Kidney epithelial cell (primary cell): ENCODE measurements around the gene DUOXA1. TPM values are rescaled to one million over a fixed set of nuclear protein-coding genes. Genes with fewer than 3 reads are reported as not detected.
"Not testable (repeated sequence)": the region's sequence is repeated elsewhere in the genome, so short reads cannot be mapped to it uniquely, and the experiment has no call there.

Experiments
- DNase-seq: peaks from one replicate; pipeline ENCODE4 v3.0.0-alpha.2; 2010; ENCODE audit warnings: low read depth
- H3K27me3 ChIP-seq: 2 replicates; pipeline ENCODE4 v1.6.0; 2011; ENCODE audit warnings: low read length; ENCODE audit not compliant: control insufficient read depth, insufficient read depth
- H3K36me3 ChIP-seq: 2 replicates; pipeline ENCODE4 v1.5.1; 2011; ENCODE audit warnings: low read length; ENCODE audit not compliant: control insufficient read depth, insufficient read depth
- H3K4me3 ChIP-seq: 2 replicates; pipeline ENCODE4 v1.5.1; 2011; ENCODE audit warnings: low read depth, mild to moderate bottlenecking, control low read depth, low read length
- total RNA-seq: library from RNA; depleted of rRNA; stranded (reverse); fragments of >200 nt; gene quantifications from 2 replicates; pipeline ENCODE4 v1.2.3, GENCODE V29; 2015
- TF ChIP-seq, protein P1 (sequence below): IDR thresholded peaks from 2 replicates; pipeline ENCODE4 v1.5.1; 2011; ENCODE audit warnings: mild to moderate bottlenecking, moderate library complexity, low read length, control low read depth, inconsistent platforms; ENCODE audit not compliant: insufficient read depth, poor library complexity, severe bottlenecking

Gene DUOXA1
- total RNA-seq, 1 donor from 2014 or later = not detected

DNA sequence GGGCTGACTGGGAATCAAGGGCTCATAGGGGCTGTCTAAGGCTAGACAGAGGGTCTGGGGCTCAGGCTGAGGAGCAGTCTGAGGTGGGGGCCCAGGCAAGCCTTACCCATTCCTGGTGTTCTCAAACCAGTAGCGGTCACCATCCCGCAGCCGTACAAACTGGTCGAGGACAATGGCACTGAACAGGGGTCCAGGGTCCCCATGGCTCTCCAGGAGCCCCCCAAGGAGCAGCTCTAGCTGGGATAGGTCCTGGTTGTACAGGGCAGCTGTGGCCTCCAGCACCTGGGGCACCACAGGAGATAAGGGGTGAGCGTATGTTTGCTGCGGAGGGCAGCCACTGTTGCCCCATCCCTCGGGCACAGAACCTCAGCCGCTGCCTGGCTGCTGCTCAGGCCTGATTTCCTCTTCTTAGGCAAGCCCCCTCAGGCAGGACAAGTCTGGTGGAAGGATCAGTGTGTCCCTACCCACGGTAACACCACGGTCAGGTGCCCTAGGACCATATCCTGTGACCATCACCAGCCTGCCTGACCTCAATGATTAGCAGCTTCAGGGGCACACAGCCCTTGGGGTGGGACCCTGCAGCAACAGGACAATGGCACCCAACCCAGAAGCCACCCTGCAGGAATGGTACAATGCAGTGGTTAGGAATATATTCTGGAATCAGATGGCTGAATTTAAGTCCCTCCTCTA, 21.6 kb downstream of the DUOXA1 start:
- no peak for DNase-seq
- TF ChIP-seq, protein P1, sequence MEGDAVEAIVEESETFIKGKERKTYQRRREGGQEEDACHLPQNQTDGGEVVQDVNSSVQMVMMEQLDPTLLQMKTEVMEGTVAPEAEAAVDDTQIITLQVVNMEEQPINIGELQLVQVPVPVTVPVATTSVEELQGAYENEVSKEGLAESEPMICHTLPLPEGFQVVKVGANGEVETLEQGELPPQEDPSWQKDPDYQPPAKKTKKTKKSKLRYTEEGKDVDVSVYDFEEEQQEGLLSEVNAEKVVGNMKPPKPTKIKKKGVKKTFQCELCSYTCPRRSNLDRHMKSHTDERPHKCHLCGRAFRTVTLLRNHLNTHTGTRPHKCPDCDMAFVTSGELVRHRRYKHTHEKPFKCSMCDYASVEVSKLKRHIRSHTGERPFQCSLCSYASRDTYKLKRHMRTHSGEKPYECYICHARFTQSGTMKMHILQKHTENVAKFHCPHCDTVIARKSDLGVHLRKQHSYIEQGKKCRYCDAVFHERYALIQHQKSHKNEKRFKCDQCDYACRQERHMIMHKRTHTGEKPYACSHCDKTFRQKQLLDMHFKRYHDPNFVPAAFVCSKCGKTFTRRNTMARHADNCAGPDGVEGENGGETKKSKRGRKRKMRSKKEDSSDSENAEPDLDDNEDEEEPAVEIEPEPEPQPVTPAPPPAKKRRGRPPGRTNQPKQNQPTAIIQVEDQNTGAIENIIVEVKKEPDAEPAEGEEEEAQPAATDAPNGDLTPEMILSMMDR = no peak
- Histone ChIP-seq H3K36me3 (no peaks in the 10 kb centered on the region), H3K4me3 (no peak overlapping the region), H3K27me3 (peaks cover 57% of the 10 kb centered on the region)

DNA sequence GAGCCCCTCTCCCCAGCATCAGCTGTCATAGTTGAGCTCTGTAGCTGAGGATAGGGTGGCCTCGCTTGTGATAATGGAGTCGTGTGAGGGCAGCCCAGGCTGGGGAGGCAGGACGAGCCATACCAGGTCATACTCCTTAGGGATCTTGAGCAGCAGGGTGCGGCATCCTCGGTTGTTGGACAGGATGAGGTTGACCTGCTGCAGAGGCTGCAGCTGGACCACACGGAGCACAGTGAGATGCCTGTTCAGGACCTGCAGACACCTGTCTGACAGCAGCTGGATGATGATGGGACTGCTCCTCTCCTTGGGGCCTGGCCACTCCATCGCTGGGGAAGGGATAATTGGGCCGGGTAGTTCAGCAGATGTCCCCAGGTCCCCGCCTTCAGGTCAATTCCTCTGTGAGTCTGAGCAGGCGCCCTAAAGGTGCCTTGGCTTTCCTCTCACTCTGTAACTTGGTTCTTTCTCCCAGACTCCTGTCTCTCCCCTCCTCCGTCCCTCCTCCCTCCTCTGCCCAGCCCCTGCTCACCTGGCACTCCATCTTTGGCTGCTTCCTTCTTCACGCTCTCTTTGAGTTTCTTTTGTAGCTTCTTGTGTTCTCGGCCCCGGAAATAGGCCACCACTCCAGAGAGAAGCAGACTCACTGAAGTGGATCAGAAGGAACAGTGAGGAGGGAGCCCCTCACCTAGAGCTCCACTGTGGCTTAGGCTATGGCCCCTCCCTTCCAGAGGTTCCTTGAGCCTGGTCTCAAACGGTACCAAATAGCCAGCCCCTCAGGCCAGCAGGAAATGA, 23.5 kb downstream of the DUOXA1 start:
- no peak for DNase-seq
- no peak overlapping the region for H3K4me3 ChIP-seq
- H3K36me3 ChIP-seq = no peaks in the 10 kb centered on the region
- TF ChIP-seq, protein P1 = no peak
- peaks cover 40% of the 10 kb centered on the region for H3K27me3 ChIP-seq

GRCh38 chr15:45105586-45105985, 24.1 kb downstream of the DUOXA1 start:
- DNase-seq = no peak

GRCh38 chr15:45104170-45104569, 25.5 kb downstream of the DUOXA1 start:
- not testable (repeated sequence) for H3K36me3 ChIP-seq, H3K4me3 ChIP-seq, DNase-seq
- H3K27me3 ChIP-seq = peaks cover 25% of the 10 kb centered on the region

More at GRCh38 chr15:45105586-45105985, 24.1 kb downstream of the DUOXA1 start:
- Histone ChIP-seq H3K27me3 (peaks cover 37% of the 10 kb centered on the region), H3K36me3 (no peaks in the 10 kb centered on the region), H3K4me3 (no peak overlapping the region)
- TF ChIP-seq, protein P1 = no peak

DNA sequence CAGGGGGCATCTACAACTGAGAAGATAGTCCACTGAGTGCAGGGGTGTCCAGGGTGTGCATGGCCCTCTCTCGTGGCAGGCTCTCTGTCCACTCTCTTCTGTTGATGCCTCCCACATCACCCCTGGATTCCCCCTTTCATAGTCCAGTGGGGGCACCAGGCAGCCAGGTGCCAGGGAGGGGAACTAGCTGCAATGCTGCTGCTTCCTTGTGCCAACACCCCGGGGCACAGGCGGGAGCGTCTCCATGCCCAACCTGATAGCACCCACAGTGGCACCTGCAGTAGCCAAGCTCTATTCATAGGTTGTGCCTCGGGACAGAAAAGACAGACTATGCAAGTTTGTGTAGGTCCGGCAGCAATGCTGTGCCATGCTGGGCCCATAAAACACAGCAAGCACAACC, 27.5 kb downstream of the DUOXA1 start:
- Histone ChIP-seq H3K4me3 (no peak overlapping the region), H3K36me3 (no peaks in the 10 kb centered on the region), H3K27me3 (peaks cover 18% of the 10 kb centered on the region)
- TF ChIP-seq, protein P1 = no peak
- DNase-seq = no peak

DNA sequence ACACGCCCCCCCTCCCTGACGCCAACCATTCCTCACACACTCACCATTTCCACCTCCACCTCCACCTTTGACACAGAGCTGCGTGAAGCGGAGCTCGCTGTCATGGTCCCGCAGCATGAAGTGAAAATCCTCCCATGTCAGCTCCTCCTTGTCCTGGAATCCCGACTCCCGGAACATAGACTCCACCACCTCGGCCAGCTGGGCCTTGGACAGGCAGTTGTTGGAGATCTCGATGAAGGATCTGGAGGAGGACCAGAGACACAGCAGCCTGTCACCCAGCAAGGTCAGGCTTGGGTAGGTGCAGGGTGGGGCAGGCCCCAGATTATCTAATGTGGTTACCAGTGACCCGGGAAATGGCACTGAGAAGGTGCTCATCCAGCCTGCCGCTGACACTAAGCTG, 27.9 kb downstream of the DUOXA1 start:
- no peak overlapping the region for H3K4me3 ChIP-seq
- peaks cover 15% of the 10 kb centered on the region for H3K27me3 ChIP-seq
- no peaks in the 10 kb centered on the region for H3K36me3 ChIP-seq
- no peak for DNase-seq
- TF ChIP-seq, protein P1 = no peak
